ENCODE results near the gene UNC93A.

- TF ChIP-seq CTCF (conservative IDR thresholded peaks at IDR 0.05; ENCODE audit: low read length) (no peak), EZH2phosphoT487 (IDR thresholded peaks at IDR 0.05; ENCODE audit: borderline replicate concordance, low read depth, low read length) (no peak)
These were observed 26.1 kb downstream of the UNC93A start for GRCh38 chr6:167317172-167317571.
